Retina (tissue), 1 donor: ENCODE data around the gene SDC4.

Experiments
- DNase-seq: peaks from one replicate; pipeline ENCODE4 v3.0.0-alpha.2; 2016

Gene SDC4, protein sequence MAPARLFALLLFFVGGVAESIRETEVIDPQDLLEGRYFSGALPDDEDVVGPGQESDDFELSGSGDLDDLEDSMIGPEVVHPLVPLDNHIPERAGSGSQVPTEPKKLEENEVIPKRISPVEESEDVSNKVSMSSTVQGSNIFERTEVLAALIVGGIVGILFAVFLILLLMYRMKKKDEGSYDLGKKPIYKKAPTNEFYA

DNA sequence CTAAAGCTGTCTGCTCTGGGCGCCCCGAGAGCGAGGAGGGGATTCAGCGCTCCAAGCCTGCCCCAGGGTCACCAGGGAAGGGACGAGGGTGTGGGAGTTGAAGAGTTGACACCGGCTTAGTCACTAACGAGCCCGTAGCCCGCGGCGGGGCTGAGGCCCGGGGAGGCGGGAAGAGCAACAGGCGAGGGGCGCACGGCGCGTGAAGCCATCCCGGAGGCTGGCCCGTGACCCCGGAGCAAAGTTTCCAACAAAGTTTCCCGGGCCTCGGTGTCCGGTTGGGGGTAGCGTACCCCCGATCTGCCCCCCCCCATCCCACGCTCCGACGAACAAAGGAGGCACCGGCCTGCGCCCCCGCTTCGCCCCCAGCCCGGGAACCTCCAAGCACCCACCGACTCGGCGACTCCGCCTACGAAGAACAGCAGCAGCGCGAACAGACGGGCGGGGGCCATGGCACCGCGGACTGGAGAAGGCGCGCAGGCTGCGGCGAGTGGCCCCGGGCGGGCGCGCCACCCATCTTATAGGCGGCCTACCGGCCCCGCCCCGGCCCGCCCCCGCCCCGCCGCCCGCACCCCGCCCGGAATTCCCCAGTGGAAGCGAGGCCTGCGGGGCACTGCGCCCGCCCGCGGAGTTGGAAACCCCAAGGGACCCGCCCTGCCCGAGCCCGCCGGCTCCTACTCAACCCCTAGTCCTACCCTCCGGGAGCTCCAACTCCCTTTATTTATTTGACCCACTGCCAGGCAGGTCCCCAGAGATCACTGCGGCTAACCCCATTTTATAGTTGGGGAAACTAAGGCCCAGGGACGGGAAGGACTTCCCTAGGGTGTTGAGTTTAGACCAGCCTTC, at the start of gene SDC4:
Gene SDC4 (minus strand): TSS at position 489 of the 843 bp plus-strand sequence. CDS start 40 bp downstream, at position 449.
- DNase-seq = peak; percentile 63

DNA sequence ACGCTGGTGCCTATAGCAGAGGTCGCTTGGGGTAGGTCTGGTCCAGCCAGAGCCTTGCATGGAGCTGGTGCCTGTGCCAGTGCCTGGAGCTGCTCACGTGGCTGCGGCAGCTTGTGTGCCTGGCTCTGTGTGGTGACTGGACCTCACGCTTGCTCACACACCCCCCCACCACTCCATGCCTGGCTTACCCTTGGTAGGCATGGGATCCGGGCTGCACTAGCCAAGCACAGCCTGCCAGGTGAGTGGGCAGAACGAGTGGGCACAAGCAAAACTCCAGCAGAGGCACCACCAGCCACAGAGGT, 46.8 kb upstream of the SDC4 start:
- no peak for DNase-seq

DNA sequence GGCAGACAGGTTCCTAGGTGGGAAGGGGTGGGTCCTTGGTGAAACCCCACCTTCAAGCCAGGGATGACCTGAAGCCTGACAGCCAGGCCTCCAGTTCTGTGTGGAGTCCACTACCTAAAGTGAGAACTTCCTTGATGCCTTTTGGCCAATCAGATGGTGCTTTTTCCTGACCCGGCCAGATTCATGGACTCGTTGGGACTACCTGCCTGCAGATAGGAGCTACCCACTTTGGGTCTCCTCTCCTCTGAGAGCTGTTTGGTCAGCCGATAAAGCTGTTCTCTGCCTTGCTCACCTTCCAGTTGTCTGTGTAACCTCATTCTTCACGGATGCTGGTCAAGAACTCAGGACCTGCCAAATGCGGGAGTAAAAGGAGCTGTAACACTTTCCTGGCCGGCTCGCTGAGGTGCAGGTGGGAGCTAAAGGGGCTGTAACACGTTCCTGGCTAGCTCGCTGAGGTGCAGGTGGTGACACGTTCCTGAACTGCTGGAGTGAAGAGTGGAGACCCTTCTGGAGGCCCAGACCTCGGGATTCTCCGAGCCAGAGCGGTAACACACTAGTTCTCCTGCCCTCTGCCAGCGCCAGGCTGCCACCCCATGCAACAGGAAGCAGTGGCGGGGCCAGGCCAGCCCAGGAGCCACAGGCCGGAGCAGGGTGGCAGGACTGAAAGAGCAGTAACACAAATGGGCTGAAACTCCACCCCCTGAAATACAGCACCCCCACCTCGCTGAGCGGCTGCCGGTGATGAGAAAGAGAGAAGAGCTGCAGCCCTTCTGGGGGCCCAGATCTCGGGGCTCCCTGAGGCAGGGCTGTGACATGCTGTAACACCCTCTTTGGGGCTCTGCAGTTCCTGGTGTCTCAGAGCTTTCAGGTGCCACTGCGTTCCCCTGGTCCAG, 46.2 kb upstream of the SDC4 start:
- DNase-seq = no peak

DNA sequence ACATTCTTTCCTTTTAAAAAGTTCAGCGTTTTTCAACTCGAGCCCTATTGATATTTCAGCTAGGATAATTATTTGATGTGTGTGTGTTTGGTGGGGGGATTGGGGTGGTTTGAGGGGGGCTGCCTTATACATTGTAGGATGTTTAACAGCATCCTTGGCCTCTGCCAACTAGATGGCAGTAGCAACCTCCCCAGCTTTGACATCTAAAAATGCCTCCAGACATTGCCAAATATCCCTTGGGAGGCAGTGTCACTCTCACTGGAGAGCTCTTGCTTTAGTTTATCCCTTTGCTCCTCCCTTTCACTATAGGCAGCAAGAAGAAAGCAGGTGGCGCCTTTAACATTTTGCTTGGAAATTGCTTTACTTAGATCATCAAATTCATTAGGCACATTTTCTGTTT, 44.5 kb upstream of the SDC4 start:
- DNase-seq = no peak

DNA sequence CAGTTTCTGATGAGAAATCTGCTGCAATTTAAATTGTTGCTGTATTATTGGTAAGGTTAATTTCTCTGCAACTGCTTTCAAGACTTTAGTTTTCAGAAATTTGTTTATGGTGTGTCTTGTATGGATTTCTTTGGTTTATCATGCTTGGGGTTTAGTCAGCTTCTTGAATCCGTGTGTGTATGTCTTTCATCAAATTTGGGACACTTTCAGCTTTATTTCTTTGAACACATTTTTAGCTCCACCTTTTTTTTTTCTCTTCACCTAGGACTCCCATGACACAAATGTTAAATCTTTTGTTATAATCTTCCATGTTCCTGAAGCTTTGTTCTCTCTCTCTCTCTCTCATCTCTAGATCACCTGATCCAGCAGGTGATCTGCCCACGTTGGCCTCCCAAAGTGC, 43.3 kb upstream of the SDC4 start:
- DNase-seq = no peak

DNA sequence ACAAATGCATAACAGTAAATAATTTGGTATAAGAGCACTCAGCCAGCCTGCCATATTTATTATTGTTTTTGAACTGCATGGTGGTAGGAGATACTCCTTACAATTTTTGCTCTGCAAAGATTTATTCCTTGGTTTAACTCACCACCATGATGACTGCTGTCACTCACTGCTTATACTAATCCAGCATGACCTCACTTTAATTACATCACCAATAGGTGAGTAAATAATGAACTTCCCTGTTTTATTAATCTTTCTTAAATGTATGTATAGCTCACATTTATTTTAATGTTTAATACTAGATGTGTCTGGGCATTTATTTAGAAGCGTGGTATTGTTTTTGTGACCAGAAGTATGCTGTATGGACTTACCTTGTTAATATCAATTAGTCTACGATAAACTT, 42.7 kb upstream of the SDC4 start:
- DNase-seq = no peak

DNA sequence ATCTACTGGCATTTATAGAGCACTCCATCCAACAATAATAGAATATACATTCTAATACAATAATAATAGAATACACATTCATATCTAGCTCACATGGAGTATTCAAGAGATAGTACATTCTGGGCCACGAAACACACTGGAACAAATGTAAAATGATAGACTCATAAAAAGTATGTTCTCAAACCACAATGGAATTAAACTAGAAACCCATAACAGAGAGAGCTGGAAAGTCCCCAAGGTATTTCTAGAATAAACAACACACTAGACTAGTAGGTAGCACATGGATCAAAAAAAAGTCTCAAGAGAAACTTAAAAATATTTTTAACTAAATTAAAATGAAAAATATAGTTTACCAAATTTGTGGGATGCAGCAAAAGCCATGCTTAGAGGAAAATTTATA, 39.0 kb upstream of the SDC4 start:
- no peak for DNase-seq

DNA sequence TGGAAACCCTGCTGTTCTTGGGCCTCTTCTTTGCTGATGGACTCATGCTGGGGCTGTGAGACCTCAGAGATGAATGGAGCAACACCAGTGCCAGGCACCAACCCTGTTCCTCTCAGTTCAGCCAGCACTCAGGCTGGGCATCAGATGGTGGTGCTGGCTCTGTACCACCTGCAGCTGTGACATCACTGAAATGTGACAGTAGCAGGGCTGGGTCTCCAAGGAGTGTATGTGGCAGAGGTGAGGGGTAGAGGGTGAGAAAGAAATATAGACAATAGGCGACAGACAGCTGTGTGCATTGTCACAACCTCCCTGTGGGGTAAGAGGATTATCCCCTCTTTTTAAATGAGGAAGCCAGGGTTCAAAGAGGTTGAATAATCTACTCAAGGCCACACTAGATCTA, 30.0 kb upstream of the SDC4 start, which contains the start of gene TP53TG5:
Gene TP53TG5 (minus strand): TSS at position 135 of the 400 bp plus-strand sequence. CDS start 89 bp downstream, at position 46.
- no peak for DNase-seq

DNA sequence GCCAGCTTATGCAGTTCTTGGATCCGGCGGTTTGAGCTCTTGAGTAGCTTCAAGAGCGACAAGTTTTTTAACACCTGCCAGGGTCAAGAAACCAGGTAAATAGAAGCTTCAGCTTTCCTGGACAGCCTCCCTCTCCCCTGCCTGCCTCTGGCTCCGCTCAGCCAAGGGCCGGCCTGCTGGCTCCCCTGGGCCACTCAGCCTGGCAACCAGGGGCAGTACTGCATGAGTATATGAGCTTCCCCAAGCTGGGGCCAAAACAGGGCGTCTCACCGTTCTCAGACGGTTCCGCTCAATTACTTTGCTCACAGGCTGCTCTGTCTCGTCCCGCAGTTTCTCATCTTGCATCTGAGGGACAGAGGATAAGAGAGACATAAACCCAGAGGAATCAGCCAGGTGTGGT, 29.0 kb upstream of the SDC4 start:
- no peak for DNase-seq

DNA sequence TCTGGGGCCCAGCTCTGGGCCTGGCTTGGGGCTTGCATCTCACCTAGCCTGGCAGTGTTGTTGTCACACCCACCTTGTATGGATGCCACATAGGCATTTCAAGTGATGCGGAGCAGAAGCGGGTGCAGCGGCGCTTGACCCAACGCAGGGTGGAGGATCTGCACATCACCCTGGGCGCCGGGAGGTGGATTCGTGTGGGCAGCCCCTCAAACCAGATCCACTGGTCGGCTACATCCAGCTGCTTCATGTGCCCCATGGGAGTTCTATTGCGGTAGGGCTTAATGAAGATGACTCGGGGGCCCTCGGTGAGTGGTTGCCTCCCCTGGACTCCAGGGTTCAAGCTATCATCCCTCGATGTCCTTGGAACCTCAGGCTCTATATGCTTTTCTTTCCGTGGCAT, 26.7 kb upstream of the SDC4 start:
- DNase-seq = no peak

DNA sequence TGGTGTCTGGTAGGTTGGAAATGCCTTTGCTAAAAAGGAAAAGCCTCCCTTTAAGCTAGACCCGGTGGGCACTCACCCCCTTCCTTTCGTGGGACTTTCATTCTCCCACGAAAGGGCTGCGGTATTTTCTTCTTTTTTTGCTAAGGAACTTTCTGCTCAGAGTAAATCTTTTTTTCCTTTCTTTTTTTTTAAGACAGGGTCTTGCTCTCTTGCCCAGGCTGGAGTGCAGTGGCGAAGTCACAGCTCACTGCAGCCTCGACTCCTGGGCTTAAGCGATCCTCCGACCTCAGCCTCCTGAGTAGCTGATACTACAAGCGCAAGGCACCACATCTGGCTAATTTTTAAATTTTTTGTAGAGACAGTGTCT, 25.9 kb upstream of the SDC4 start:
- DNase-seq = no peak

DNA sequence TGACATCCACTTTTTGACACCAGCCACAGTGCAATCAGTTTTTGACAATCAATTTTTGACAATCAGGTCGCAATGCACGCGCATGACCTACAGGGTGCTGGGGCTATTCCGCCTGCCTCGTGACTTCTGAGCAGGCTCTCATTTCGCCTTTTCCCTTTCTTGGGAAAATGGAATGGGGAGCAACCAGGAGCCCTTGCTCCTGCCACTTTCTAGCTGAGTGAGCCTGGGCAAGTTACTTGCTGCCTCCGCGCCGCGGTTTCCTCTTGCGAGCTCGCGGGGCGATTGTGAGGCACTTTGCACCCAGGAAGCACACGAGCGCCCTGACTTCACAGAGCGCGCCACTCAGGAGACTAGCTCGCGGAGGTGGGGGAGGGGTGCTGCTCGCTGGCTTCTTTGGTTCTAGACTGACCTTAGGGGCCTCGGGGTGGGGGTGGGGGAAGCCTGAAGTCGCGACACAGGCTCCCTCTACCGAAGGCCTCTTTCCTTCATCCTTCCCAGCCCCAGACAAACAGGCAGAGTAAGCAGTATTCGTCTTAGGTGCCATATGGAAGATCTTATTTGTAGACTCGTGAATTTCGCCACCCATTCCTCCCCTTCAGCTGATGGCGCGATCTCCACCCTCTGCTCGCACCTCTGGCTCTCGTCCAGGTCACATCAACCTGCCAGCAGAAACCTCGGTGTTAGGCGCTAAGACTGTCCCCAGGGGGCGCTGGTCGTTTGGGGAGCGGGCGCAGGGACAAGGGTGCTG, 25.3 kb upstream of the SDC4 start:
- DNase-seq = peak; percentile 82

DNA sequence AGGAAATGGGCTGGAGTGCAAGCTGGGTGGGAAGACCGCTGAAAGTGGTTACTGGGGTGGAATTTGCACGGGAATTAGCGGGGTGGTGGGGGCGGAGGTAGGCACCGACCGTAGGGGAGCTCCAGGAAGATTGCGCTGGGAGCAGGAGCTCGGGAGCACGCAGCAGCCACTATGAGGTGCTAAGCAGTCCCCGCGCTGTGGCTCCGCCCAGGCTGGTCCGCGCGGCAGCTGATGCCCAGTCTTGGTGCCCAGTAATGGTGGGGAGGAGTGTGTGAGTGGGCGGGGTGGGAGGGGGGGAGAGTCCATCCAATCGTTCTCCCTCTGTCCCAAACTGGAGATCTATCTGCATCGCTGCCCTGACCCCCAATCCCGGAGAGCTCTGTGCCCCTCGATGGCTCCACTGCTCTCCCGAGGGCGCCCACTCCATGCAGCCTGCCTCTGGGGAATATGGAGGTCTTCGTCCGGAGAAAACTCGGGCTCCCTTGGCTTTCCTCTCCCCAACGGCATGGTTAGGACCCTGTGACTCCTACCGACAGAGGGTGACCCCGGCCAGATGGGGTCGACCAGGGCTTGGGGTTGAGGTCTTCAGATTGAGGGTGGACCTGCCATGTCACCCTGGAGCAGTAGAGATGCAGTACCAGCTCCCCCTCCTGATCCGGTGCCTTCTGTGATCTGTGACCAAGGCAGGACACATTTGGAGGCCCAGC, 24.6 kb upstream of the SDC4 start:
- DNase-seq = no peak

DNA sequence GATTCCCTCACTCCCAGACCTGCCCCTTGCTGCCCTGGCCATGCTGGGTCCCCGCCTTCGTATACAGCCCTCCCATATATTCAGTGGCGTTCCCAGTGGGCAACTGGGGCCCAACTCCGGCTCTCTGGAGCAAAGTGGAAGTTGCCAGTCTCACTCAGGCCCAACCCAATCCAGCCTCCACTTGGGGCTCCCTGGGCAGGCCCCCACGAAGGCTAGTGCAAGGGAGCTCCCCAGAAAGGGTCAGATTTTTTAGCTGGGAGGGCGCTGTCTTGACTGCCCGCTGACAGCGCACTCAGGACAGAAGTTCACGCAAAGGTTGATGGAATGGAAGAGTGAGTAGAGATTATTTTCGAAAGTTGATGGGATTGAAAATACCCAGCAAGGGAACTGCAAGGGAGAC, 24.0 kb upstream of the SDC4 start:
- DNase-seq = no peak

DNA sequence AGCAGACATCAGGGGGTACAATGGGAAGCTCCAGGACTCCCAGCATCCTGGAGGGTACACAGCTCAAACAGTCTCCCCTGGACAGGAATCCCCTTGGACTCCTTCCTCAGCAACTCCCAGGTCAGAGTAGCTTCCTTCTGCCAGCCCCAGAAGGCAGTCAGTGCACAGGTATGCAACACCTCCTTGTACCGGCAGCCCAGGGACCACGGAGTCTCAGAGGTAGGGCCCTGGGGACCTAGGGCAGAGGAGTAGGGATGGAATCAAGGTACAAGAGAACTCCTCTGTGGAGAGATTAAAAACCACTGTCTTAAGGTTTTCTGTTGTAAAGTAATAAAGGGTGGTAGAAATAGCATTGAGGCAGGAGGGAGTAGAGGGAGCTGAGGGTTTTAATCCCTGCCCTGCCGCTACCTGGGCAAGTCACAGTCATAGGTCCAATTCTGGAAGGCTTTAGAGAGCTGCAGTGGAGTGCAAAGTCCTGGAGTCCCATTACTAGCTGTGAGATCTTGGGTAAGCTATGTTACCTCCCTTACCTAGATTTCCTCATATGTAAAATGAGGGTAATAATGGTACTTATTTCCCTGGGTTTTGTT, 22.4 kb upstream of the SDC4 start:
- DNase-seq = no peak

DNA sequence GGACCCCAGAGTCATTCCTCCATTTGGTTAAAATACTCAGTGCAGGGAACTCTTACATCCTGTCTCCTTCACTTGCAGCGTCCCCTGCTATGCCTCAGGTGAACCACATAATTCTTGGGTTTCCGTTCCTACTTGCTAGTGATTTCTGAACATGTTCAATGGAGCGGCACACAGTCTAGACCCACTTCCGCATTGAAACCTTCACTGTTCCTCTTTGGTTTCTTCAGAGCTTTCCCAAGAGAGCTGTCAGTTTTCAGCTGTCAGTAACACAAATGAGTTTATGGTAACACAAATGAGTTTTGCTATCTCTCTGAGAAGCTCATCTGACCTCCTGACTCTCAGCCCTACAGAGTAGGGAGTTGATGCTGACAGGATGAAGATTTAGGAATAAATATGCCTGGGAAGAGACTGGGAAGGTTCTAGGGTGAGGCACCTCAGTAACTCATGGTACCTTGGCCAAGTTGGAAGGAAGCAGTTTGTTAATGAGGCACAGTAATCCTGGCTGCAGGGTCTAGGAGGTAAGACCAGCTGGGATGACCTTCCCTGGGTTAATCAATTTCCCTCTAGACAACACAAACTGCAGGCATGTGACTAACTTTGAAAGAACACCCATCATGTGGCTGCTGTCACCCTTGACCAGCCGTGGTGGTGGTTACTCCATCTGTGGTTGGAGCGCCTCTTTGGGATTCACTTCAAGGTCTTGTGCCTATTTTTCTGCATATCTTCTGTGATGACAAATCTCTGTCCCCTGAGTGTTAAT, 20.2 kb upstream of the SDC4 start:
- DNase-seq = no peak

DNA sequence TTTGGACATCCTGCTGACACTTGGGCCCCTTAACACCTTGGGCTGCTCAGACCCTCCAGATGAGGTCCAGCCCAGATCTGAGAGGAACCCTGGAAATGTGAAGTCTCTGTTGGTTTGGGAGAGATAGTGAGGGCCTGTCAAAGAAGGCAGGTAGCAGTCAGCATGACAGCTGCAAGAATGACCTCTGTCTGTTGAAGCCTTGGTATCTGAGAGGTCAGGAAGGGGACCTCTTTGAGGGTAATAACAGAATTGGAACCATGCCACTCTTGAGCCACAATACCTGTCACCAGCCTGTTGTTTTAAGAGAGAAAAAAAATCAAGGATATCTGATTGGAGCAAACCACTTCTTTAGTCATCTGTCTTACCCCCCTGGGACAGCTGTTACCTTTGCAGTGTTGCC, 18.9 kb upstream of the SDC4 start:
- DNase-seq = no peak

DNA sequence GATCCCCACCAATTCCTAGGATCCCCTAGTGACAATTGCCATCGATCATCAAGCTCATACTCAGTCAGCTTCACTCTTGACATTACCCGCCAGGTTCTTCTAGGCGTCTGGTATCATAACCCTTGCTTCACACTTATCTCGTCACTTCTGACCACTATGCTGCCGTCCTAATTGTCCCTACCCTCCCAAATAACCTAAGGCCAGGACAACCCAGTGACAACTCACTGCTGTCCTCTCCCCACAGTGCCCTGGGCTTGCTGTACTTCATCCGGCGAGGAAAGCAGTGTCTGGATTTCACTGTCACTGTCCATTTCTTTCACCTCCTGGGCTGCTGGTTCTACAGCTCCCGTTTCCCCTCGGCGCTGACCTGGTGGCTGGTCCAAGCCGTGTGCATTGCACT, 18.4 kb upstream of the SDC4 start:
- no peak for DNase-seq

DNA sequence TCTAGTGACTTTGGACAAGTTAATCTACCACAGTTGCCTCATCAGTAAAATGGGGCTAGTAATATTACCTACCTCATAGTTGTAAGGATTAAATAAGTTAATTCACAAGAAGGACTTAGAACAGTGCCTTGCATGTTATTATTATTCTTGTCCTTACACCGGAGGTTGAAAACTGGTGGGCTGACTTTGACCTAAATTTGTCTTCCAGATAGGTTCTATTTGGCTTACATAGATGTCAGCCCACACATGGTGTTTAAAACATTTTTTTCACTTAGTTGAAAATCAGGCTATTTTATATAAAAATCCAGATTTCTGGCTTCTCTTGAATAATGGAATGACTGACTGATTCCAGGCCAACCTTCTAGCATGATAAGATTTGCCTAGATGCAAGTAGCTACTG, 18.0 kb upstream of the SDC4 start:
- DNase-seq = no peak

DNA sequence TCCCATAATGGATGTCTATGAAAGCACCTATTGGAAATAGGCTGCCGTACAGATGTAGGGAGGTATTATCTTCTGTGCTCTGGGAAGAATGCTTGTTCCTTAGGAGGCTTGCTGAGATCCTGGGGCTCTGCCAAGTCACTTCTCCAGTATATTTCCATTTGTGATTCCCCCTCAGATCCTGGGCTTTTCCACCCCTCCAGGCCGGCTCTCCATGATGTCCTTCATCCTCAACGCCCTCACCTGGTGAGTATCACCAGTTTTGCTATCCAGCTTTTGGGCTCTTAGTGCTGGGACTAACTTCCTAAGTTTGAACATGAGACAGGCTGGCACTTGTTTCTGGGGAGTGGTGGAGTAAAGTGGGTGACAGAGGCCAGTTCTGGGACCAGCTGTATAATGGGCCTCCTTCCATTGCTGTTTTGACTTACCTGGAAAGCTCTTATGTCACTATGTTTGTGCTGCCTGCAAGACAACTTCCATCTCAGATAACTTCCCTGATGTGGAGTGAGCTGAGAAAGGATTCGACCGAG, 17.3 kb upstream of the SDC4 start:
- DNase-seq = no peak
